Nephron progenitor cell (in vitro differentiated cells): ENCODE data around the gene SECTM1.

Experiments
- DNase-seq: peaks from one replicate; pipeline ENCODE4 v3.0.0; 2021
- H3K27ac Mint-ChIP-seq: 2 replicates; pipeline ENCODE4 v1.8.0; 2021; ENCODE audit warnings: mild to moderate bottlenecking, moderate library complexity, mixed read lengths
- H3K27me3 Mint-ChIP-seq: 2 replicates; pipeline ENCODE4 v1.8.0; 2021; ENCODE audit warnings: mild to moderate bottlenecking, low read depth, mixed read lengths; ENCODE audit not compliant: poor library complexity
- H3K36me3 Mint-ChIP-seq: 2 replicates; pipeline ENCODE4 v1.8.0; 2021; ENCODE audit warnings: low read depth, mixed read lengths
- H3K4me1 Mint-ChIP-seq: 2 replicates; pipeline ENCODE4 v1.8.0; 2021; ENCODE audit warnings: mixed read lengths
- H3K4me3 Mint-ChIP-seq: 2 replicates; pipeline ENCODE4 v1.8.0; 2021; ENCODE audit warnings: mild to moderate bottlenecking, moderate library complexity, mixed read lengths
- H3K9me3 Mint-ChIP-seq: 2 replicates; pipeline ENCODE4 v1.8.0; 2021; ENCODE audit warnings: mild to moderate bottlenecking, moderate library complexity, mixed read lengths
- TF ChIP-seq, protein P1 (sequence below): fragments of 200-600 bp; sonication (generic); IDR thresholded peaks from 2 replicates; pipeline ENCODE4 v1.5.0; 2021; ENCODE audit warnings: antibody characterized with exemption

Gene SECTM1

DNA sequence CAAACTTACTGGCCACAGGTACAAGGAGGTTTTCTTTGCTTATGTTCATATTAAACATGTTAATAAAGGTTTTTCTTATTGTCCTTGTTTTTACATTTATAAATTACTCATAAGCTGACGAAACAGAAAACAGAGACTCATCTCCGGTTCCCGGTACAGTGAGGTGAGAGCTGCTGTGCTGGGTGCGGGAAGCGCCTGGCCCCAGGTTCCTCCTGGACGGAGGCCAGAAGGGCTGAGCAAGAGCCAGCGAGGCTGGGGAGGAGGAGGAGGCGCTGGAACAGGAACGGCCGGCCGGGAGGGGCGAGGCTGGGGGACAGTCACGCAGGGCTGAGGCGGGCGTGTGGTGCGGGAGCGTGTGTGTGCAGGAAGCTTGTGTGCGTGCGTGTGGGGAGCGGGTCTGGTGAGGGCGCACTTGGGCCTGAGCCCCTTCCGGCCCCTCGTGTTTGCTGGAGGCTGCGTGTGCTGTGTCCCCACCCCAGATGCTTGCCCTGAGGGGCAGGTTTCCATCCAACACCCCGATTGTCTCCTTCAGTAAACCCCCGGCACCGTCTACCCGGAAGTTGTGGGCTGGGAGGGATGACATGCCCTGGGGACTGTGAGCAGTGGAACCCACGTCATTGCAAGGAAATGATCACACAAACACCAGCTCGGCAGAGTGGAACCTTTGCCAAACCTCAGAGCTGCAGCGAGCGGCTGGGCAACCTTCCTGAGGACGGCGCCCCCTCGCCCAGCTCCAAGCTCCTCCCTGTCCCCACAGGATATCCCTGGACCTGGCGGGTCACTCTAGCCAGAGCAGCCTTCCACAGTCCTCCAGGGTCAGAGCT lies 35.6 kb downstream of the SECTM1 start:
- Mint-ChIP-seq H3K27me3 (peaks cover 30% of the 10 kb centered on the region), H3K4me1 (peaks cover 68% of the 10 kb centered on the region), H3K9me3 (no peaks in the 10 kb centered on the region), H3K4me3 (no peak overlapping the region), H3K36me3 (no peaks in the 10 kb centered on the region), H3K27ac (no peak overlapping the region)
- TF ChIP-seq, protein P1, sequence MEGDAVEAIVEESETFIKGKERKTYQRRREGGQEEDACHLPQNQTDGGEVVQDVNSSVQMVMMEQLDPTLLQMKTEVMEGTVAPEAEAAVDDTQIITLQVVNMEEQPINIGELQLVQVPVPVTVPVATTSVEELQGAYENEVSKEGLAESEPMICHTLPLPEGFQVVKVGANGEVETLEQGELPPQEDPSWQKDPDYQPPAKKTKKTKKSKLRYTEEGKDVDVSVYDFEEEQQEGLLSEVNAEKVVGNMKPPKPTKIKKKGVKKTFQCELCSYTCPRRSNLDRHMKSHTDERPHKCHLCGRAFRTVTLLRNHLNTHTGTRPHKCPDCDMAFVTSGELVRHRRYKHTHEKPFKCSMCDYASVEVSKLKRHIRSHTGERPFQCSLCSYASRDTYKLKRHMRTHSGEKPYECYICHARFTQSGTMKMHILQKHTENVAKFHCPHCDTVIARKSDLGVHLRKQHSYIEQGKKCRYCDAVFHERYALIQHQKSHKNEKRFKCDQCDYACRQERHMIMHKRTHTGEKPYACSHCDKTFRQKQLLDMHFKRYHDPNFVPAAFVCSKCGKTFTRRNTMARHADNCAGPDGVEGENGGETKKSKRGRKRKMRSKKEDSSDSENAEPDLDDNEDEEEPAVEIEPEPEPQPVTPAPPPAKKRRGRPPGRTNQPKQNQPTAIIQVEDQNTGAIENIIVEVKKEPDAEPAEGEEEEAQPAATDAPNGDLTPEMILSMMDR: no peak
- DNase-seq: no peak

DNA sequence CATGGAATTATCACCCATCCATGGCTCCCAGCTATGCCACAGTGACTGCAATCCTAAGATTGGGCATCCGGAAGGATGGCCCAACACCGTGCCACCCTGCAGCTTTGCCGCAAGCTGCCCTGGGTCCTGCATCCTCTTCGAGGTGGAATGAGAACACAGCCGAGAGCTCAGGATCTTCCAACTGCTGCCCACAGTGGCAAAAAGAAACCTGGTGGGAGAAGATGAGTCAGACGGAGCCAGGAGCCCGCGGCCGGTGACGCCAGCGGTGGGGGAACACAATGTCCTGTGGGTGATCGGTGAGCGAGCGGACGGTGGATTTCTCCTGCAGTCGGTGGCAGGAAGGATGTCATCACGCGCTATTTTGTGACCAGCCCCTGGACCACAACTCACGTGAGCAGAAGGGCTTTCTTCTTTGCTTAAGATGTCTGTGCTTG lies 36.3 kb downstream of the SECTM1 start:
- TF ChIP-seq, protein P1: no peak
- peaks cover 30% of the 10 kb centered on the region for H3K27me3 Mint-ChIP-seq
- no peaks in the 10 kb centered on the region for H3K9me3 Mint-ChIP-seq
- no peak for DNase-seq
- H3K36me3 Mint-ChIP-seq: no peaks in the 10 kb centered on the region
- peak overlapping the region; percentile 45 for H3K4me3 Mint-ChIP-seq
- H3K4me1 Mint-ChIP-seq: peaks cover 64% of the 10 kb centered on the region
- H3K27ac Mint-ChIP-seq: no peak overlapping the region

DNA sequence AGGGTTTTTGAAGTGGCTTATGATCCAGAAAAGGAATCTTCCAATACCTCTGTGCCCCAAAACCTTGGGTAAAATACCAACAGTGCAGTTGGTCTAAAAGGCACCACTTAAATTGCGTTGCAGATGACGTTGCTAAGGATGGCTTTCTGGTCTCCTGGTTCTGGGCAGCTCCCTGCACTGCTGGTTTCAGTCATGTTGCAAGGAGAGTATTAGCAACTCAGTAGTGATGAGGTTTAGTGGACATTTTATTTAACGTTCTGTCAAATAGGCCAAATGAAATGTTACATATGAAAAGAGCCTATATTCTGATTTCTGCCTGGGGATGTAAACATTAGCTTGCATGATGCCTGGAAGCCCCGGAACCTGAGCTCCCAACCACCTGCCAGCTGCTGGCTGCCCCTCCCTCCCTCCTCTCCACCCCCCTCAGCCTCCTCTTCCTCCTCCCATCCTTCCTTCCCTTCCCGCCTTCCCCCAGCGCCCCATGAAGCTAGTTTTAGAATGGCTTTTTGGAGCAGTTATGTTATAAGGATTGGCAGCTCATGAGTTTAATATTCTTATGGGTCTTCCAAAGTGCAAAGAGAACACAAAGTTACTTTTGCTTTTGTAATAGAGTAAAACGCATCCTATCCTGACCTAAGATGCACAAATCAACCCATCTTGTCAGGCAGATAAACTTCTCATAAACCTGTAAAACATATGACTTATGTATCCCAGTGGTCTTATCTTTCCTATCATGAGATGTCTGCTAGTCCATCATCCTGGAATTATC lies 36.9 kb downstream of the SECTM1 start:
- peaks cover 60% of the 10 kb centered on the region for H3K4me1 Mint-ChIP-seq
- no peaks in the 10 kb centered on the region for H3K9me3 Mint-ChIP-seq
- no peak overlapping the region for H3K4me3 Mint-ChIP-seq
- peaks cover 30% of the 10 kb centered on the region for H3K27me3 Mint-ChIP-seq
- no peak for DNase-seq
- no peak overlapping the region for H3K27ac Mint-ChIP-seq
- TF ChIP-seq, protein P1: no peak
- H3K36me3 Mint-ChIP-seq: no peaks in the 10 kb centered on the region

DNA sequence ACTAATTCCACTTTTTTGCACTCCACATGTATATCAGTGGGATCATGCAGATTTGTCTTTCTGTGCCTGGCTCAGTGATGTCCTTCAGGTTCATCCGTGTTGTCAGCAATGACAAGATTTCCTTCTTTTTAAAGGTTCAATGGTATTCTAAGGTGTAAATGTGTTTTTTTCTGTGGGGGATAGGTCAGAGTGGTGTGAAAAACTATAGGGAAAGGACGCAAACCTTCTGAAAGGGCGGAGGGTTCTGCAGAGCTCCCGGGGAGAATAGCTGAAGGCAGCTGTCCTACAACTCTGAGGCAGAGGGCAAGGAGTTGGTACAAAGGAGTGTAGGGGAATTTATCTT lies 38.1 kb downstream of the SECTM1 start:
- TF ChIP-seq, protein P1: no peak
- H3K9me3 Mint-ChIP-seq: no peaks in the 10 kb centered on the region
- H3K4me1 Mint-ChIP-seq: peaks cover 61% of the 10 kb centered on the region
- H3K27me3 Mint-ChIP-seq: peaks cover 32% of the 10 kb centered on the region
- DNase-seq: no peak
- peak overlapping the region; percentile 35 for H3K4me3 Mint-ChIP-seq
- no peaks in the 10 kb centered on the region for H3K36me3 Mint-ChIP-seq
- no peak overlapping the region for H3K27ac Mint-ChIP-seq

DNA sequence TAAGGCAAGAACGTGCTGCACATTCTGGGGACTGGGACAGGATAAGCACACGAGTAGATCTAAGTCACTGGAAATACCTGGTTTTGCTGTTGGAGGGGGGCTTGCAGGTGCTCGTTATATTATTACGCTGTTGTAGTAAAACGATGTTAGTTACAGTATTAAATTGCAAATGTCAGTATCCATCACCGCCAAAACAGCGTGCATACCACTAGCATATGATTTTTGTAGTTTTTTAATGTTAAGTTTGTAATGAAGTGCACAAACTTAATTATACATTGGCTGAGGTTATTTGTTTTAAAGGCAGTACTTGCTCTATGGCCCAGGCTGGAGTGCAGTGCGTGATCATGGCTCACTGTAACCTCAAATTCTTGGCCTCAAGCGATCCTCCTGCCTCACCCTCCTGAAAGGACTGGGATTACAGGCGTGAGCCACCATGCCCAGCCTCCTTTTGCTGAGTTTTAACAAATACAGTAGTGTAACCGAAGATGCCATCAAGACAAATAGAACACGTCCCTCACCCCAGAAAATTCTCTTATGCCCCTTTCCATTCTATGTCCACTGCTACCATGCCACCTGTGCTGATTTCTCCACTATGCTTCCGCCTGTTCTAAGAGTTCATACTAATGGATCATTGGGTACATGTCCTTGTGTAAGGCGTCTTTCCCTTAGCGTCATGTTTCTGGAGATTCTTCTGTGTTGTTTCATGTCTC lies 39.3 kb downstream of the SECTM1 start:
- Mint-ChIP-seq H3K36me3 (no peaks in the 10 kb centered on the region), H3K27ac (peak overlapping the region; percentile 88), H3K4me1 (peaks cover 61% of the 10 kb centered on the region), H3K4me3 (peak overlapping the region; percentile 82), H3K9me3 (no peaks in the 10 kb centered on the region), H3K27me3 (peaks cover 32% of the 10 kb centered on the region)
- DNase-seq: no peak
- TF ChIP-seq, protein P1: no peak
